Peyer's patch (tissue), 4 donors: ENCODE results near the gene SHLD3.

Experiments
- POLR2A ChIP-seq, 2 donors: fragments of 450-650 bp; IDR thresholded peaks; one replicate each; pipeline ENCODE4 v1.5.1; 2017; ENCODE audit warnings: antibody characterized with exemption in 2 of 2, mild to moderate bottlenecking in 2 of 2, moderate library complexity in 2 of 2
- TF ChIP-seq, protein P1 (sequence below), 6 experiments: fragments of 450-650 bp in 4 of 6; fragments of 200-600 bp in 2 of 6; sonication (generic) in 1 of 6; IDR thresholded peaks; one replicate each; pipeline ENCODE4 v1.5.1; 2017 to 2019; ENCODE audit warnings: antibody characterized with exemption in 6 of 6, mild to moderate bottlenecking in 3 of 6, moderate library complexity in 1 of 6

DNA sequence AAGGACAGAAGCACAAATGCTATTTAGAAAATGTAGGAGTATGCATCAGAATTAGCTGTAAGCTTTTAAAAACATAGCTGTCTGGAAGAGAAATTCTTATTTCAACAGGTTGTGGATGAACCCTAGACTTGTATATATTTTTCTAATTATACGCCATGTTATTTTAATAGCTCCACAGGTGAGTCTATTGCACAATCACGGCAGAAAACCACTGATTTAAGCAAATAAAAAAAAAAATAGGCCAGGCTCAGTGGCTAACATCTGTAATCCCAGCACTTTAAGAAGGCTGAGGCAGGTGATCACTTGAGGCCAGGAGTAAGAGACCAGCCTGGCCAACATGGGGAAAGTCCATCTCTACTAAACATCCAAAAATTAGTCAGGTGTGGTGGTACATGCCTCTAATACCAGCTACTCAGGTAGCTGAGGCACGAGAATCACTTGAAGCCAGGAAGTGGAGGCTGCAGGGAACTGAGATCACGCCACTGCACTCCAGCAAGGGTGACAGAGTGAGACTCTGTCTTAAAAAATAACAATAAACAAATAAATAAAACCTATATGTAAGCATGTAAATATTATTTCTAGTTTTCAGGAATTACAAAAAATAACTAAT is 12.4 kb upstream of the SHLD3 start:
- TF ChIP-seq, protein P1, sequence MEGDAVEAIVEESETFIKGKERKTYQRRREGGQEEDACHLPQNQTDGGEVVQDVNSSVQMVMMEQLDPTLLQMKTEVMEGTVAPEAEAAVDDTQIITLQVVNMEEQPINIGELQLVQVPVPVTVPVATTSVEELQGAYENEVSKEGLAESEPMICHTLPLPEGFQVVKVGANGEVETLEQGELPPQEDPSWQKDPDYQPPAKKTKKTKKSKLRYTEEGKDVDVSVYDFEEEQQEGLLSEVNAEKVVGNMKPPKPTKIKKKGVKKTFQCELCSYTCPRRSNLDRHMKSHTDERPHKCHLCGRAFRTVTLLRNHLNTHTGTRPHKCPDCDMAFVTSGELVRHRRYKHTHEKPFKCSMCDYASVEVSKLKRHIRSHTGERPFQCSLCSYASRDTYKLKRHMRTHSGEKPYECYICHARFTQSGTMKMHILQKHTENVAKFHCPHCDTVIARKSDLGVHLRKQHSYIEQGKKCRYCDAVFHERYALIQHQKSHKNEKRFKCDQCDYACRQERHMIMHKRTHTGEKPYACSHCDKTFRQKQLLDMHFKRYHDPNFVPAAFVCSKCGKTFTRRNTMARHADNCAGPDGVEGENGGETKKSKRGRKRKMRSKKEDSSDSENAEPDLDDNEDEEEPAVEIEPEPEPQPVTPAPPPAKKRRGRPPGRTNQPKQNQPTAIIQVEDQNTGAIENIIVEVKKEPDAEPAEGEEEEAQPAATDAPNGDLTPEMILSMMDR (IDR thresholded peaks at IDR 0.05), result no peak
- TF ChIP-seq POLR2A (IDR thresholded peaks at IDR 0.05), result no peak
